GM19397 (cell line): ENCODE results near the gene MEST.
"Not testable (repeated sequence)": the region's sequence is repeated elsewhere in the genome, so short reads cannot be mapped to it uniquely, and the experiment has no call there.

Experiments used
- ATAC-seq: cut with Tn5 transposase; IDR thresholded peaks from one replicate; pipeline ENCODE4 v1.9.1; 2021; ENCODE audit warnings: mild to moderate bottlenecking, moderate library complexity; ENCODE audit not compliant: unreplicated experiment

MEST gene

GRCh38 chr7:130483031-130483430 is 8.9 kb upstream of the MEST start:
- no peak for ATAC-seq

- no peak for ATAC-seq
These were observed 6.2 kb upstream of the MEST start for GRCh38 chr7:130485734-130486113.

DNA sequence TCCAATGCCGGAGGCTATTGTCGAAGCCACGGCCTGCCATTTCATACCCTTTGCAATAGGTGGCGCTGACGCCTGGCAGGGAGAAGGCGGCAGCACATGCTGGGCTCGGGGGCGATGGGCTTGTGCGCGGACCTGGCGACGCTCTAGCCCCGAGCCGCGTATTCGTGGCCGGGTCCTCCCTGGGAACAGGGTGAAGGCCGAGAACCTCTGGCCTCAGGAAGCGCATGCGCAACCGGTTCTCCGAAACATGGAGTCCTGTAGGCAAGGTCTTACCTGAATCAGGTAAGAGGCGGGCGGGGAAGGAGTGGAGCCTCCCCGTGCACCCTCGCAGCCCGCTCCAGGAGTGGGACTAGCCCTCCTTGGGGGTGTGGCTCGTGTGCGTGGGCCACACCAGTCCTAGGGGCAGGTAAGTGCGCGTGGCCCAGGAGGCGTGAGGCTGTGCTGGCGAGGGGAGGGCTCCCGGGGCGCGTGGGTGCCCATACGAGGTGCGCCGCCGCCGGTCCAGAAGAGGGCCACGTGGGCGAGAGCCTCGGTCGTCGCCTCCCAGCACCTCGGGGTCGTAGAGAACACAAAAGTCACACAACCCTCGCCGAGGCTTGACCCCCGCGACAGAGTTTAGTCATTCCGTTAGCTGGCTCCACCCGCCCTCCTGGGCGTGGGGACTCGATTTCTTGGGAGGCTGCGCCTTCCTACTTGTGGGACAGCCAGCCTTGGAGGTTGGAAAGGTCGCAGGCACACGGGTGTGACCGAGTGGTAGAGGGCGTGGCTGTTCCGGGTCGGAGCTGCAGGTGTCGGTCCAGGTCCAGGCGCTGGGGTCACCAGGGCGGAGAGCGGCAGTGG is 5.6 kb upstream of the MEST start:
- peak; percentile 54 for ATAC-seq

- ATAC-seq: no peak
These were observed 4.9 kb upstream of the MEST start for GRCh38 chr7:130486954-130487436.

- no peak for ATAC-seq
These were observed 3.3 kb upstream of the MEST start for GRCh38 chr7:130488392-130489139.

DNA sequence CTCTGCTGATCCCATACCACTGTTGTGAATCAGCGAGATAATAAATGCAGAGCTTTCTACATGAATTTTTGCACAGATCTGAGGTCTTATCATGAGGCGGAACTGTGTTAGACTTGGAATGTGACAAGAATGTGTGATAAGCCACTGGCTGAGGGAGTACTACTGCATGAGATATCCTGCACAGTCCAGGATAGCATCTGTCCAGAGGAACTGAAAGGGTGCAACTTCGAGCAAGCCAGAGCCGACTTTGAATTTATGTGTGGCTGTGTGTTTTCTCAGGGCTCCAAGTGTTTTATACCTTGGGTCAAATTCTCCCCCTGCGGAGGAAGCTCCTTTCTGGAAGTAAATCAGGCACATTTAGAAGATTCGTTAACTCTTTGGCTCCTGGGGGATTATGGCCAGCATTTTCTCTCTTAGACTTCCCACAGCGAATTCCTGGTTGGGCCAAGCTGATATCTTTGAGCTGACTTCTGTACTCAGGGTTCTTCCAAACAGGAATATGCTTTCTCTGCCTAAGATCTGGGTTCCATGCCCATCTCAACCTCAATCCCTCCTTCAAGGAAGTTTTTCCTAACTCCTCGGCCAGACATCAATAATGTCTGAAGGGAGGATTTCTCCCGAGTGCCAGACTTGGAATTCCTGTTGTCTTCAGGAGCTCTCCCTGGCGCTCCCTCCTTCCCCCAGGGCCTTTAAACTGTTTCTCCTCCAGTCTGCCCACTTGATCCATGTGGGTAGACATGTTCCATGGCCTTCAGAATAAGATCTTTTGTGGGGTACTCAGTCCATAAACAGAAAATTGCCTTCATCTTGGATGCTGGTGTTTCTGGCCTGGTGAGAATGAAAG is 2.5 kb upstream of the MEST start:
- no peak for ATAC-seq

DNA sequence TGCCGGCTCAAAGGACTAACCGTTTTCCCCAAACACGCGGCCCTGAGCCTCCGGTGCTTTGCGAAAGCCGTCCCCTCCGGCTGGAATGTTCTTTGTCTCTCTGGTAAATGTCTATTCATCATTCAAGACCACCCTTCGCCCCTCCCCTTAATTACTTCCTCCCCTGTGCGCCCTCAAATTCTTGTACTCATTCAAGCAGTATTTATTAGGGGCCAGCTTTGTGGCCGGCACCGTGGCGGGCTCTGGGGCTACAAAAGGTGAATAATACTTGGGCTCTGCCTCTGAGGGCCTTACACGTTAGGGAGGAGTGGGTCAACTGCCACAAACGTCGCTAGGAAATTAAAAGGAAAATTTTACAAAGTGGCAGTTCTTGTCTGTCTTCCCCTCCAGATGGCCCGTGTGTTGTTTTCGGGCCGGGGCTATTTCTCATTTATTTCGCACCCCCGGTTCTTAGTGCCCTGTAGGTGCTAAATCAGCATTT is 1.5 kb upstream of the MEST start:
- no peak for ATAC-seq

DNA sequence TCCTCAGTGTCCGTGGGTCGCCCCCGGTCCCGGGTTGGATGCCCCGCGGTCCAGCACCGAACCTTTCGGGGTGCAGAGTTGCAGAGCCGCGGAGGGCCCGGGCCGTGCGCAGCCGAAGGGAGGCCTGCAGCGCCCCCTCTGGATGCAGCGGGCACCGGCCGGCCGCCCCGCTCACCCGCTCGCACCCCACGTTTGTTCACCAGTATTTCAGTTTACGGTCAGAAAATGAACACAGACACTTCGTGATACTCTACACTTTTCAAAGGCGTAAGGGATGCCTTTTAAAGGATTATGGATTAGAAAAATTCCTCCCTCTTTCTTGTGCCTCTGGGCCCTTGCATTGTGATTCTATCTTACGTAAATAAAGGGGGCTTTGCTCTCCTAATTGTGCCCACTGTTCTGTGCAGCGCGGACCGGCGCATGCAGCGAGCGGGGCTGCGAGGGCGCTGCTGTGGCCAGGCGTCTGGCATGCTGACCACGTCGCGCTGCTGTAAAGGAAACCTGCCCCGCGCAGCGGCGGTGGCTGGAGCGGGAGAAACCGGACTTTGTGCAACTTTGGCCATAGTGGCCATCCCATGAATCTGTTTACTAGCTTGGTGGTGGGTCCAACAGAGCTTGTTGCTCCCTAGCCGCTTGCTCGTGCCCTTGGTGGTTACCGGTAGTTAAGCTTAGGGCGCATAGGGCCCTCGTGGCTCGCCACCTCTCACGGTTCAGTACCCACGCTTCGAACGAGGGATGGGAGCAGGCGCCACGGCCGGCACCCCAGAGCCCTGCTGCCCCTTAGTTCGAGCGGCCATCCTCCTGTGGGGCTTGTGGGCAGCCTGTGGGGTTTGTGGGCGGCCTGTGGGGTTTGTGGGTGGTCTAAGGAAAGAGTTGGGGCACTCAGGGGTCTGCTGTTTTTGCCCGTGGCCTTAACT is 739 bp upstream of the MEST start:
- ATAC-seq: no peak

GRCh38 chr7:130492523-130493274 is 814 bp downstream of the MEST start:
- ATAC-seq: no peak

DNA sequence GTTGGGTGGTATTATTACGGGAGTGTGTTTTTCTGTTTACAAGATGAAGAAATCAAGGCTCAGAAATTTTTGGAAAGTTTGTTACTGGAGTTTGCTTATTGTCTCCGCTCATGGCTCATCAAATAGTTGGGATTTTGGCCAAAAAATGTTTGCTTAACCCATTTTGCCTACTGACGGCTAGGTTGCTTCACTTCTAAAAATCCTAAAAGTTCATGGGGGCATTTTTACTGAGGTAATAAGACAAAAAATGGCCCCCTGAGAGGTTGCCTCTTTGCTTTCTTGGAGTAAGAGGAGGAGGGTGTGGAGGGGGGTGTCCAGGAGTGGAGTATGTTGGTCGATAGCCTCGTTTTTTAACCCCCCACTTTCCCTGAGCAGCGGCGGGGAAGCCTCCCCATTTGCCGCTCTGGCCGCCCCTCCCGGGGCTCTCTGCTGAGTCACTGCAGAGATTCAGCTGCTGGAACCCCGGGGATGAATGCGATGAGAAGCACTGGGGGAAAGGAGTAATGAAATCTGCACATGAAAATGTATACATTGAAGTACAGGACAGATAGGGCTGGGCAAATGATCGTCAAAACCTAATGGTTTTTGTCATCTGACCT is 1.5 kb downstream of the MEST start:
- ATAC-seq: no peak

- ATAC-seq: no peak
These were observed 2.6 kb downstream of the MEST start for GRCh38 chr7:130494431-130494858.

DNA sequence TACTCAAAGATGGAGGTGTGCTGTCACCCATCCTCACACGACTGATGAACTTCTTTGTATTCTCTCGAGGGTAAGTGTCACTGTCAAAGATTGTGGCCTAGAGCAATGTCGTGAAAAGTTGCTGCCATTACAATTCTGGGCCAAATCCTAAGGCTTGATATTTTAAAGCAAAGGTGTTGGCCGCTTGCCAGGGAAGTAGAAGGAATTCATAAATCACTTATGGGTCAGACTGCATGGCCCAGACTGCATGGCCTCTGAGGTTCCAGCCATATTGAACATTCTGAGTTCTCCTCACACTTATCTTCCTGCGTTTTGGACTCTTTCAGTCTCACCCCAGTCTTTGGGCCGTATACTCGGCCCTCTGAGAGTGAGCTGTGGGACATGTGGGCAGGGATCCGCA is 8.6 kb downstream of the MEST start:
- no peak for ATAC-seq

DNA sequence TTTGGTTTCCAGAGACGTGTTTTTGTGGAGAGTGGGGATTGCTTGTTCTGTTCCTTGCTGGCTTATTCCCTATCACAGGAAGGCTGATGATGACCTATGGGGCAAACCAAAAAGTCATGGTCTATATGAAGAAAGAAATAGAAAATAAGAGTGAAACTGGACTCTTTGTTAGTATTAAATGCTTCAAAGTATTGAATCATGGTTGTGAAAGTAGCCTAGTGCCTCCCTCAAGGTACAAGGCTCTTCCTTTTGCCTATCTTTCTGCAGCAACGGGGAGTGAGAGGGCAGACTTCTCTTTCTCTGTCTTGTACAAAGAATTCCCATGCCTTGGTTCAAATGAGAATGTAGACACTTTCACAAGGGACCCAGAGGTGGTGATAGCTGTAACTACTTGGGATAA is 9.0 kb downstream of the MEST start:
- no peak for ATAC-seq

DNA sequence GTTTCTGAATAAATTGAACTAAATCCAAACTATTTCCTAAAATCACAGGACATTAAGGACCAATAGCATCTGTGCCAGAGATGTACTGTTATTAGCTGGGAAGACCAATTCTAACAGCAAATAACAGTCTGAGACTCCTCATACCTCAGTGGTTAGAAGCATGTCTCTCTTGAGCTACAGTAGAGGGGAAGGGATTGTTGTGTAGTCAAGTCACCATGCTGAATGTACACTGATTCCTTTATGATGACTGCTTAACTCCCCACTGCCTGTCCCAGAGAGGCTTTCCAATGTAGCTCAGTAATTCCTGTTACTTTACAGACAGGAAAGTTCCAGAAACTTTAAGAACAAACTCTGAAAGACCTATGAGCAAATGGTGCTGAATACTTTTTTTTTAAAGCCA is 13.9 kb downstream of the MEST start:
- no peak for ATAC-seq

- no peak for ATAC-seq
These were observed 14.5 kb downstream of the MEST start for GRCh38 chr7:130506358-130506757.

DNA sequence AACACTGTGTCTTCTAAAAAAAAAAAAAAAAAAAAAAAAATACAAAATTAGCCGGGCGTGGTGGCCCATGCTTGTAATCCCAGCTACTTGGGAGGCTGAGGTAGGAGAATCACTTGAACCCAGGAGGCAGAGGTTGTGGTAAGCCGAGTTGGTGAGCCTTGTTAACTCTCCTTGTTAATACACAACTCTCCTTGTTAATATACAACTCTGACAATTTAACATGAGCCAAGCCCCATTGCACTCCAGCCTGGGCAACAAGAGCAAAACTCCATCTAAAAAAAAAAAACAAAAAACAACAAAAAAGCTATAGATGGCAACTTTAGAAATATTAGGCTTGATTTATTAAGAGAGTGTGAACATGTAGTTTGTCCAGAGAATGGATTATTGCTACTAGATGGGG is 20.2 kb downstream of the MEST start:
- ATAC-seq: not testable (repeated sequence)

- ATAC-seq: no peak
These were observed 21.6 kb downstream of the MEST start for GRCh38 chr7:130513447-130513846.

DNA sequence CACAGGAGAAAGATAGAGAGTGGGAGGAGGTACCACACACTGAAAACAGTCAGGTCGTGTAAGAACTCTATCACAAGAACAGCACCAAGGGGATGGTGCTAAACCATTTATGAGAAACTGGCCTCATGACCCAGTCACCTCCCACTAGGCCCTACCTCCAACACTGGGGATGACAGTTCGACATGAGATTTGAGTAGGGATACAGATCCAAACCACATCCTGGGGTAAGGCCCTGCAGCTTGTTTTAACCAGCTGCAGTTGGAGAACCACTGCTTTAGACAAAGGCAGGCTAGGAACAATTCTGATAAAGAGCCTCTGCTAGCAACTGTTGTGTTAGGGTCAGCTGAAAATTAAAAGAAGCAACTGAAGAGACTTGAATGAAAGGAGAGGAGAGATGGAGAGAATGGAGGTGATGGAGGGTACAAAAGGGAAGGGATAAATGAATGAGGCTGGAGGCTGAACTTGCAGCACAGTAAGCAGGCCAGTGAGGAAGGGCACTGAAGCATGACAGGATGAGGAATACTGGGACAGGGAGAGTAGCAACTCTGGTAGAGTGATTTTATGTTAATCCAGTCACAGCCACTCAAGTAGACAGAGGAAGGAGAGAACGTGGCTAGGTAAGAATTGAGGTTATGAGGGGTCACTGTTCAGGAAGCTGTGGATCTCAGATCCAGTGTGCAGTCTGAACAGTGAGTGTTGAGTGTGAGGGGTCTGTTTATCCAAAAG is 23.6 kb downstream of the MEST start:
- no peak for ATAC-seq
